ENCODE results near the gene PDE1A. TPM values are rescaled to one million over a fixed set of nuclear protein-coding genes. Genes with fewer than 3 reads are reported as not detected.

PDE1A gene
- total RNA-seq, 1 donor from 2014 or later, result 14.5 TPM

DNA sequence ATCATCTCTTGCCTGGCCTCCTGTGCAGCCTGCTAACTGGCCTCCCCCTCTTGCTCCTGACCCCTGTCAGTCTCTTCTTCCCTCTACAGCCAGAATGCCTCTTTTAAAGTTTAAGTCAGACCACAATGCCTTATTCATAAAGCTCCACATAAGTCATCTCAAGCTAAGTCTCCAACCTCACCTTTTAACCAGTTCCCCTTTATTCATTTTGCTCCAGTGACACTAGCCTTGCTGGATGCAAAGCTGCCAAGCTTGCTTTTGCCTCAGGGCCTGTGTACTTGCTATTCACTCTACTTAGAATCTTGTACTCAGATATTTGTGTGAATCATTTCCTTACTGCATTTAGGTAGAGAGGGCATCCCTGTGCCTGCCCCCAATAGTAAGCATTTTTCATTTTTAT, 180.9 kb downstream of the PDE1A start:
- Histone ChIP-seq H3K36me3 (no peaks in the 10 kb centered on the region), H3K4me3 (no peak overlapping the region), H3K4me1 (no peaks in the 10 kb centered on the region), H3K9me3 (no peaks in the 10 kb centered on the region), H3K27ac (no peak overlapping the region), H3K27me3 (no peaks in the 10 kb centered on the region)
- TF ChIP-seq, protein P1, sequence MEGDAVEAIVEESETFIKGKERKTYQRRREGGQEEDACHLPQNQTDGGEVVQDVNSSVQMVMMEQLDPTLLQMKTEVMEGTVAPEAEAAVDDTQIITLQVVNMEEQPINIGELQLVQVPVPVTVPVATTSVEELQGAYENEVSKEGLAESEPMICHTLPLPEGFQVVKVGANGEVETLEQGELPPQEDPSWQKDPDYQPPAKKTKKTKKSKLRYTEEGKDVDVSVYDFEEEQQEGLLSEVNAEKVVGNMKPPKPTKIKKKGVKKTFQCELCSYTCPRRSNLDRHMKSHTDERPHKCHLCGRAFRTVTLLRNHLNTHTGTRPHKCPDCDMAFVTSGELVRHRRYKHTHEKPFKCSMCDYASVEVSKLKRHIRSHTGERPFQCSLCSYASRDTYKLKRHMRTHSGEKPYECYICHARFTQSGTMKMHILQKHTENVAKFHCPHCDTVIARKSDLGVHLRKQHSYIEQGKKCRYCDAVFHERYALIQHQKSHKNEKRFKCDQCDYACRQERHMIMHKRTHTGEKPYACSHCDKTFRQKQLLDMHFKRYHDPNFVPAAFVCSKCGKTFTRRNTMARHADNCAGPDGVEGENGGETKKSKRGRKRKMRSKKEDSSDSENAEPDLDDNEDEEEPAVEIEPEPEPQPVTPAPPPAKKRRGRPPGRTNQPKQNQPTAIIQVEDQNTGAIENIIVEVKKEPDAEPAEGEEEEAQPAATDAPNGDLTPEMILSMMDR (IDR thresholded peaks at IDR 0.05), result no peak
- no peak for TF ChIP-seq POLR2A (IDR thresholded peaks at IDR 0.05)
- TF ChIP-seq POLR2AphosphoS5 (IDR thresholded peaks at IDR 0.05; ENCODE audit: insufficient read depth in 1 of 2, low read depth in 1 of 2), result no peak
- no peak for DNase-seq (ENCODE audit: extremely low spot score in 2 of 2)
- intact Hi-C loops (cut with DNase I), result no loop called here

GRCh38 chr2:182242609-182243008, 184.2 kb downstream of the PDE1A start:
- Histone ChIP-seq H3K4me3 (no peak overlapping the region), H3K9me3 (no peaks in the 10 kb centered on the region), H3K27me3 (no peaks in the 10 kb centered on the region), H3K36me3 (no peaks in the 10 kb centered on the region), H3K27ac (no peak overlapping the region), H3K4me1 (no peaks in the 10 kb centered on the region)
- TF ChIP-seq POLR2A (IDR thresholded peaks at IDR 0.05) (no peak), POLR2AphosphoS5 (IDR thresholded peaks at IDR 0.05; ENCODE audit: insufficient read depth in 1 of 2, low read depth in 1 of 2) (no peak)
- TF ChIP-seq, protein P1 (IDR thresholded peaks at IDR 0.05), result no peak
- DNase-seq (ENCODE audit: extremely low spot score in 2 of 2), result no peak
- intact Hi-C loops (cut with DNase I), result no loop called here

- Histone ChIP-seq H3K36me3 (no peaks in the 10 kb centered on the region), H3K27ac (no peak overlapping the region), H3K4me3 (no peak overlapping the region), H3K4me1 (no peaks in the 10 kb centered on the region), H3K9me3 (no peaks in the 10 kb centered on the region), H3K27me3 (no peaks in the 10 kb centered on the region)
- TF ChIP-seq, protein P1 (IDR thresholded peaks at IDR 0.05), result no peak
- TF ChIP-seq POLR2A (IDR thresholded peaks at IDR 0.05) (no peak), POLR2AphosphoS5 (IDR thresholded peaks at IDR 0.05; ENCODE audit: insufficient read depth in 1 of 2, low read depth in 1 of 2) (no peak)
- intact Hi-C loops (cut with DNase I), result no loop called here
- no peak for DNase-seq (ENCODE audit: extremely low spot score in 2 of 2)
Measured at GRCh38 chr2:182241936-182242335, 184.9 kb downstream of the PDE1A start.

- no peak for DNase-seq (ENCODE audit: extremely low spot score in 2 of 2)
Measured at GRCh38 chr2:182240862-182241371, 185.9 kb downstream of the PDE1A start.

GRCh38 chr2:182230561-182230960, 196.3 kb downstream of the PDE1A start:
- H3K27me3 ChIP-seq, result no peaks in the 10 kb centered on the region
- intact Hi-C loops (cut with DNase I), result no loop called here
- no peak overlapping the region for H3K27ac ChIP-seq
- H3K4me1 ChIP-seq, result no peaks in the 10 kb centered on the region
- no peaks in the 10 kb centered on the region for H3K36me3 ChIP-seq
- no peaks in the 10 kb centered on the region for H3K9me3 ChIP-seq
- H3K4me3 ChIP-seq, result no peak overlapping the region
- no peak for DNase-seq (ENCODE audit: extremely low spot score in 2 of 2)
- TF ChIP-seq POLR2AphosphoS5 (IDR thresholded peaks at IDR 0.05; ENCODE audit: insufficient read depth in 1 of 2, low read depth in 1 of 2), result no peak

More at GRCh38 chr2:182240862-182241371, 185.9 kb downstream of the PDE1A start:
- no peak for TF ChIP-seq POLR2AphosphoS5 (IDR thresholded peaks at IDR 0.05; ENCODE audit: insufficient read depth in 1 of 2, low read depth in 1 of 2)
- TF ChIP-seq, protein P1 (IDR thresholded peaks at IDR 0.05), result no peak
- no peak for TF ChIP-seq POLR2A (IDR thresholded peaks at IDR 0.05)
- no peaks in the 10 kb centered on the region for H3K4me1 ChIP-seq
- no peaks in the 10 kb centered on the region for H3K36me3 ChIP-seq
- no peak overlapping the region for H3K4me3 ChIP-seq
- H3K27me3 ChIP-seq, result no peaks in the 10 kb centered on the region
- no peak overlapping the region for H3K27ac ChIP-seq
- no peaks in the 10 kb centered on the region for H3K9me3 ChIP-seq
- intact Hi-C loops (cut with DNase I), result no loop called here
